B cell (primary cell): ENCODE measurements around the gene TBC1D26. TPM values are rescaled to one million over a fixed set of nuclear protein-coding genes. Genes with fewer than 3 reads are reported as not detected.
"Not testable (repeated sequence)": the region's sequence is repeated elsewhere in the genome, so short reads cannot be mapped to it uniquely, and the experiment has no call there.

Experiments used
- ATAC-seq: fragments of 200-7000 bp; cut with Tn5 transposase; one replicate; pipeline ENCODE4 v1.10.0; 2021; ENCODE audit warnings: low read depth, mild to moderate bottlenecking, moderate number of reproducible peaks, moderate library complexity
- CTCF ChIA-PET: fragments of 350-600 bp; sonication (Branson Sonifier 250); formaldehyde crosslinking; loops from one replicate; lab custom pipeline; 2021; ENCODE audit warnings: antibody characterized with exemption, inconsistent platforms; lab: Charles Lee
- POLR2A ChIA-PET: fragments of 350-600 bp; sonication (Branson Sonifier 250); formaldehyde crosslinking; loops from one replicate; lab custom pipeline; 2021; ENCODE audit warnings: antibody characterized with exemption; lab: Charles Lee
- DNase-seq: peaks from one replicate; pipeline ENCODE4 v3.0.0; 2013
- H2AFZ ChIP-seq: 2 replicates; pipeline ENCODE4 v1.6.1; 2012; ENCODE audit warnings: mild to moderate bottlenecking, low read depth, low read length; ENCODE audit not compliant: insufficient read depth, poor library complexity, severe bottlenecking
- H3K27ac ChIP-seq, 2 donors: 1 replicate in 1 of 2; 2 replicates in 1 of 2; pipeline ENCODE4 v1.5.1; 2012 to 2013; ENCODE audit warnings: low read length in 2 of 2, mild to moderate bottlenecking in 2 of 2, moderate library complexity in 1 of 2
- H3K27me3 ChIP-seq, 4 experiments: fragments of 200-600 bp in 1 of 4; sonication (generic) in 1 of 4; replicated peaks in 1 of 4; 1 replicate in 2 of 4; 2 replicates in 2 of 4; pipeline versions ENCODE4 v1.6.1 to v1.7.0; 2013 to 2016; ENCODE audit warnings: low read length in 3 of 4, mild to moderate bottlenecking in 2 of 4, mixed read lengths in 1 of 4, moderate library complexity in 1 of 4; ENCODE audit not compliant: insufficient read depth in 4 of 4, control insufficient read depth in 3 of 4; ENCODE audit errors: control extremely low read depth in 1 of 4
- H3K36me3 ChIP-seq, 2 experiments: replicated peaks in 1 of 2; 1 replicate in 1 of 2; 2 replicates in 1 of 2; pipeline versions ENCODE4 v1.6.1 to v1.7.1; 2013; ENCODE audit warnings: low read length in 1 of 2; ENCODE audit not compliant: insufficient read depth in 2 of 2, control insufficient read depth in 1 of 2; ENCODE audit errors: control extremely low read depth in 1 of 2, extremely low read depth in 1 of 2
- H3K4me1 ChIP-seq, 2 donors: fragments of 200-600 bp in 1 of 2; sonication (generic) in 1 of 2; 1 replicate in 1 of 2; 2 replicates in 1 of 2; pipeline versions ENCODE4 v1.5.1 to v1.6.1; 2013 to 2017; ENCODE audit warnings: low read length in 2 of 2; ENCODE audit not compliant: control insufficient read depth in 2 of 2, insufficient read depth in 2 of 2
- H3K4me2 ChIP-seq: replicated peaks from 2 replicates; pipeline ENCODE3; 2012; ENCODE audit warnings: mild to moderate bottlenecking, low read depth, low read length; ENCODE audit not compliant: poor library complexity, severe bottlenecking
- H3K4me3 ChIP-seq, 5 experiments: fragments of 200-600 bp in 1 of 5; sonication (generic) in 1 of 5; 1 replicate in 3 of 5; 2 replicates in 2 of 5; pipeline versions ENCODE4 v1.5.1 to v1.7.0; 2011 to 2016; ENCODE audit warnings: low read length in 4 of 5, mild to moderate bottlenecking in 4 of 5, low read depth in 2 of 5, control low read depth in 1 of 5, moderate library complexity in 1 of 5; ENCODE audit not compliant: insufficient read depth in 1 of 5; ENCODE audit errors: control extremely low read depth in 1 of 5, extremely low read depth in 1 of 5
- H3K79me2 ChIP-seq: fragments of 200-600 bp; sonication (generic); one replicate; pipeline ENCODE4 v1.6.0; 2016; ENCODE audit warnings: low read length; ENCODE audit not compliant: control insufficient read depth, insufficient read depth
- H3K9ac ChIP-seq: fragments of 200-600 bp; sonication (generic); 2 replicates; pipeline ENCODE4 v1.6.1; 2017; ENCODE audit warnings: mild to moderate bottlenecking, low read length, moderate library complexity
- H3K9me3 ChIP-seq, 3 donors: one replicate each; pipeline versions ENCODE4 v1.6.1 to v1.7.1; 2013; ENCODE audit warnings: low read length in 2 of 3; ENCODE audit not compliant: control insufficient read depth in 2 of 3, insufficient read depth in 1 of 3; ENCODE audit errors: control extremely low read depth in 1 of 3
- H4K20me1 ChIP-seq: 2 replicates; pipeline ENCODE4 v1.6.0; 2012; ENCODE audit warnings: mild to moderate bottlenecking, low read length; ENCODE audit not compliant: insufficient read depth, control insufficient read depth, poor library complexity, severe bottlenecking
- H3K27ac Mint-ChIP-seq: one replicate; pipeline ENCODE4 v1.8.0; 2021; ENCODE audit warnings: mixed read lengths
- H3K27me3 Mint-ChIP-seq: one replicate; pipeline ENCODE4 v1.8.0; 2021; ENCODE audit warnings: mixed read lengths
- H3K4me1 Mint-ChIP-seq: one replicate; pipeline ENCODE4 v1.8.0; 2021; ENCODE audit warnings: mixed read lengths
- H3K4me3 Mint-ChIP-seq: one replicate; pipeline ENCODE4 v1.8.0; 2021; ENCODE audit warnings: mixed read lengths
- H3K9me3 Mint-ChIP-seq: one replicate; pipeline ENCODE4 v1.8.0; 2022; ENCODE audit warnings: mixed read lengths; ENCODE audit not compliant: insufficient read depth
- CTCF ChIP-seq: fragments of 200-600 bp; IDR thresholded peaks from one replicate; pipeline ENCODE4 v1.8.0; 2022; ENCODE audit warnings: antibody characterized with exemption, mild to moderate bottlenecking
- EZH2 ChIP-seq: IDR thresholded peaks from 2 replicates; pipeline ENCODE4 v1.6.1; 2012; ENCODE audit warnings: borderline replicate concordance, low read depth, mild to moderate bottlenecking, moderate library complexity, low read length; ENCODE audit not compliant: insufficient read depth, poor library complexity, severe bottlenecking
- WGBS: methylation state at CpG from one replicate; pipeline ENCODE4 v1.1.5; 2013; ENCODE audit warnings: missing lambda C conversion rate; ENCODE audit not compliant: insufficient coverage; 5-methylcytosine and 5-hydroxymethylcytosine counted together
- intact Hi-C: fragments of 100-400 bp; cut with micrococcal nuclease; formaldehyde crosslinking; loops from one replicate; pipeline ENCODE4 v1.10.0; 2022
- polyA plus RNA-seq: library from polyadenylated mRNA; depleted of rRNA; stranded (reverse); fragments of >200 nt; gene quantifications from 2 replicates; pipeline ENCODE4 v1.2.3, GENCODE V29; 2012
- total RNA-seq, 2 donors: library from RNA; stranded (reverse); fragments of 120-200 nt in 1 of 2; gene quantifications; 1 replicate in 1 of 2; 2 replicates in 1 of 2; pipeline versions ENCODE4 v1.2.3 to v1.2.4, GENCODE V29; 2013 to 2022

The TBC1D26 gene
- total and polyA plus RNA-seq, 2 donors (not counting 1 experiment from before 2014, with no cell fraction given): 0.04 TPM; not detected in 1

DNA sequence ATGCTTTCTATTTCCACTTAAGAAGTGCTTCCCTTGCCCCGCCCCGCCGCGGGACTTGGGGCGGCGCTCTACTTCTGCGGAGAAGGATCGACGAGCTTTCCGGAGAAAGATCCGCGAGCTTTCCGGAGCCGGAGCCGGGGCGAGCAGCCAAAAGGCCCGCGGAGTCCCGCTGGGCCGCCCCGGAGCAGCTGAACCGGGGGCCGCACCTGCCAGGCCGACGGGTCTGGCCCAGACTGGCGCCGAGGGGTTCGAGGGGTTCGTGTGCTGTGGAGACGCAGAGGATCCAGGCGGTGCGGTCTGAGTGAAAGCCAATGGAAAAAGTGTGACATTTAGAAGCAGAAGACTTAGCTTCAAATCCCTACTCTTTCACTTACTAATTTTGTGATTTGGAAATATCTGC is 50.8 kb downstream of the TBC1D26 start:
- no peaks in the 10 kb centered on the region for H3K4me1 ChIP-seq
- H3K9ac ChIP-seq: no peak overlapping the region
- no peaks in the 10 kb centered on the region for H3K79me2 ChIP-seq
- Mint-ChIP-seq H3K4me3 (no peak overlapping the region), H3K27ac (no peak overlapping the region), H3K27me3 (peaks cover 50% of the 10 kb centered on the region), H3K9me3 (peaks cover 12% of the 10 kb centered on the region), H3K4me1 (peaks cover 3% of the 10 kb centered on the region)
- no peak overlapping the region for H3K4me2 ChIP-seq
- CTCF ChIA-PET: no interaction called here
- no peak overlapping the region for H3K4me3 ChIP-seq
- peaks cover 2 to 10% (median 4%) of the 10 kb centered on the region in 3 donors for H3K9me3 ChIP-seq
- H3K27ac ChIP-seq: no peak overlapping the region
- ATAC-seq (no peak), DNase-seq (no peak)
- H2AFZ ChIP-seq: no peak overlapping the region
- POLR2A ChIA-PET: no interaction called here
- no peaks in the 10 kb centered on the region for H3K36me3 ChIP-seq
- intact Hi-C loops: no loop called here
- TF ChIP-seq EZH2 (no peak), CTCF (no peak)
- 18% methylated on average over 29 of the region's 32 CpGs for WGBS
- H3K27me3 ChIP-seq: peaks cover 0 to 22% (median 11%) of the 10 kb centered on the region in 4 experiments
- no peaks in the 10 kb centered on the region for H4K20me1 ChIP-seq

DNA sequence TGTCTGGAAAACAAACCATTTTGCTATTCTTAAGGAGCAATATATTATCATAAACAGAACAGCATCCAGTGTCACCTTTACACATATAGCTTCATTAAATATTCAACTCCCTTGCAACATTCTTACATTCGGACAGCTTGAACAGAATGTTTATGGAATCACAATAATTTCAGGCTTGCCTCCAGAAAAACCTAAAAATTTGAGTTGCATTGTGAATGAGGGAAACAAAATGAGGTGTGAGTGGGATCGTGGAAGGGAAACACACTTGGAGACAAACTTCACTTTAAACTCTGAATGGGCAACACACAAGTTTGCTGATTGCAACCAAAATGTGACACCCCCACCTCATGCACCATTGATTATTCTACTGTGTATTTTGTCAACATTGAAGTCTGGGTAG is 51.4 kb downstream of the TBC1D26 start:
- H3K27ac Mint-ChIP-seq: no peak overlapping the region
- peaks cover 0 to 22% (median 11%) of the 10 kb centered on the region in 4 experiments for H3K27me3 ChIP-seq
- ATAC-seq: no peak
- peaks cover 8% of the 10 kb centered on the region for H3K9me3 Mint-ChIP-seq
- CTCF ChIA-PET: no interaction called here
- intact Hi-C loops: no loop called here
- peaks cover 2 to 8% (median 4%) of the 10 kb centered on the region in 3 donors for H3K9me3 ChIP-seq
- H4K20me1 ChIP-seq: no peaks in the 10 kb centered on the region
- H3K27ac ChIP-seq: no peak overlapping the region
- no peak overlapping the region for H2AFZ ChIP-seq
- TF ChIP-seq CTCF: no peak
- TF ChIP-seq EZH2: no peak
- no peak overlapping the region for H3K4me2 ChIP-seq
- H3K36me3 ChIP-seq: no peaks in the 10 kb centered on the region
- H3K9ac ChIP-seq: no peak overlapping the region
- DNase-seq: no peak
- peaks cover 3% of the 10 kb centered on the region for H3K4me1 Mint-ChIP-seq
- no peak overlapping the region for H3K4me3 ChIP-seq
- H3K27me3 Mint-ChIP-seq: peaks cover 47% of the 10 kb centered on the region
- no peak overlapping the region for H3K4me3 Mint-ChIP-seq
- H3K79me2 ChIP-seq: no peaks in the 10 kb centered on the region
- WGBS: no CpG with 5 or more reads among the region's 2 CpGs
- POLR2A ChIA-PET: no interaction called here
- H3K4me1 ChIP-seq: no peaks in the 10 kb centered on the region

DNA sequence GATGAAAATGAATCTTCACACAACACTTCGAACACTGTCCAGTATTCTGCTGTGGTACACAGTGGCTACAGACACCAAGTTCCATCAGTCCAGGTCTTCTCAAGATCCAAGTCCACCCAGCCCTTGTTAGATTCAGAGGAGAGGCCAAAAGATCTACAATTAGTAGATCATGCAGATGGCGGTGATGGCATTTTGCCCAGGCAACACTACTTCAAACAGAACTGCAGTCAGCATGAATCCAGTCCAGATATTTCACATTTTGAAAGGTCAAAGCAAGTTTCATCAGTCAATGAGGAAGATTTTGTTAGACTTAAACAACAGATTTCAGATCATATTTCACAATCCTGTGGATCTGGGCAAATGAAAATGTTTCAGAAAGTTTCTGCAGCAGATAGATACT is 52.3 kb downstream of the TBC1D26 start:
- POLR2A ChIA-PET, H3K27ac ChIP-seq, H3K9me3 Mint-ChIP-seq, H3K4me1 Mint-ChIP-seq, H2AFZ ChIP-seq, CTCF ChIA-PET, H3K4me3 ChIP-seq, H3K4me3 Mint-ChIP-seq, H3K36me3 ChIP-seq, H3K79me2 ChIP-seq, H3K9ac ChIP-seq, H4K20me1 ChIP-seq, H3K27ac Mint-ChIP-seq, H3K4me1 ChIP-seq, DNase-seq, H3K9me3 ChIP-seq, ATAC-seq, intact Hi-C loops, H3K4me2 ChIP-seq: not testable (repeated sequence)
- peaks cover 47% of the 10 kb centered on the region for H3K27me3 Mint-ChIP-seq
- 100% methylated on average over 1 of the region's 2 CpGs for WGBS
- H3K27me3 ChIP-seq: peaks cover 0 to 22% (median 11%) of the 10 kb centered on the region in 4 experiments
